Neural cell (in vitro differentiated cells): Measurements from ENCODE around the gene LRGUK. TPM values are rescaled to one million over a fixed set of nuclear protein-coding genes. Genes with fewer than 3 reads are reported as not detected.

Experiments used
- H2AFZ ChIP-seq: fragments of 200-600, 300-800 bp; sonication (generic), shearing (Covaris generic); 2 replicates; pipeline ENCODE4 v1.6.0; 2014; ENCODE audit warnings: low read depth, mild to moderate bottlenecking, antibody characterized with exemption, low read length, moderate library complexity
- H3F3A ChIP-seq: fragments of 200-600 bp; shearing (Covaris generic); 2 replicates; pipeline ENCODE4 v1.6.1; 2016; ENCODE audit warnings: mild to moderate bottlenecking, moderate library complexity, mixed read lengths, antibody characterized with exemption, low read length; ENCODE audit not compliant: insufficient read depth, poor library complexity, severe bottlenecking
- H3K27ac ChIP-seq: fragments of 200-600, 300-800 bp; sonication (generic), shearing (Covaris generic); 2 replicates; pipeline ENCODE4 v1.5.1; 2014; ENCODE audit warnings: mild to moderate bottlenecking, low read length, moderate library complexity
- H3K27me3 ChIP-seq: fragments of 300-800, 200-600 bp; sonication (generic), shearing (Covaris generic); 2 replicates; pipeline ENCODE4 v1.6.0; 2014; ENCODE audit warnings: mild to moderate bottlenecking, low read depth, low read length, moderate library complexity; ENCODE audit not compliant: insufficient read depth
- H3K36me3 ChIP-seq: fragments of 300-800, 200-600 bp; sonication (generic), shearing (Covaris generic); 2 replicates; pipeline ENCODE4 v1.5.1; 2014; ENCODE audit warnings: mild to moderate bottlenecking, antibody characterized with exemption, low read length, moderate library complexity; ENCODE audit not compliant: insufficient read depth
- H3K4me2 ChIP-seq: fragments of 300-800, 200-600 bp; sonication (generic), shearing (Covaris generic); 2 replicates; pipeline ENCODE4 v1.6.0; 2014; ENCODE audit warnings: mild to moderate bottlenecking, low read length
- H3K4me3 ChIP-seq: fragments of 300-800, 200-600 bp; sonication (generic), shearing (Covaris generic); 2 replicates; pipeline ENCODE4 v1.5.1; 2014; ENCODE audit warnings: mild to moderate bottlenecking, low read length, moderate library complexity
- H3K79me2 ChIP-seq: fragments of 200-600 bp; shearing (Covaris generic); replicated peaks from 2 replicates; pipeline ENCODE4 v1.6.0; 2014; ENCODE audit warnings: mild to moderate bottlenecking, low read length, moderate library complexity; ENCODE audit not compliant: insufficient read depth
- H3K9ac ChIP-seq: fragments of 300-800, 200-600 bp; sonication (generic), shearing (Covaris generic); 2 replicates; pipeline ENCODE4 v1.6.1; 2016; ENCODE audit warnings: mild to moderate bottlenecking, low read length, mixed read lengths
- H3K9me2 ChIP-seq: fragments of 200-600 bp; shearing (Covaris generic); 2 replicates; pipeline ENCODE4 v1.6.1; 2016; ENCODE audit warnings: mild to moderate bottlenecking, low read length, mixed read lengths; ENCODE audit not compliant: insufficient read depth
- H3K9me3 ChIP-seq: fragments of 200-600, 300-800 bp; sonication (generic), shearing (Covaris generic); 2 replicates; pipeline ENCODE4 v1.6.1; 2016; ENCODE audit warnings: mild to moderate bottlenecking, mixed run types, low read length, moderate library complexity, mixed read lengths
- H4K20me1 ChIP-seq: fragments of 200-600 bp; shearing (Covaris generic); 2 replicates; pipeline ENCODE4 v1.6.1; 2016; ENCODE audit warnings: mild to moderate bottlenecking, mixed run types; ENCODE audit not compliant: insufficient read depth
- EP300 ChIP-seq: fragments of 450-650 bp; conservative IDR thresholded peaks from 2 replicates; pipeline ENCODE4 v1.6.1; 2014; ENCODE audit warnings: antibody characterized with exemption, mild to moderate bottlenecking, moderate library complexity; ENCODE audit not compliant: poor library complexity, severe bottlenecking
- EZH2 ChIP-seq: fragments of 200-600, 300-800 bp; shearing (Covaris generic), sonication (generic); IDR thresholded peaks from 2 replicates; pipeline ENCODE4 v1.6.1; 2014; ENCODE audit warnings: antibody characterized with exemption, low read length, borderline replicate concordance, mild to moderate bottlenecking; ENCODE audit not compliant: insufficient read depth, poor library complexity, severe bottlenecking
- MXI1 ChIP-seq: fragments of 450-650 bp; conservative IDR thresholded peaks from 2 replicates; pipeline ENCODE4 v1.6.1; 2014; ENCODE audit warnings: antibody characterized with exemption, mild to moderate bottlenecking; ENCODE audit not compliant: poor library complexity, severe bottlenecking
- POLR2AphosphoS5 ChIP-seq: IDR thresholded peaks from 2 replicates; pipeline ENCODE4 v1.6.1; 2012
- RAD21 ChIP-seq: fragments of 450-650 bp; conservative IDR thresholded peaks from 2 replicates; pipeline ENCODE4 v1.6.1; 2014; ENCODE audit warnings: antibody characterized with exemption, mild to moderate bottlenecking, moderate library complexity
- SMC3 ChIP-seq: fragments of 450-650 bp; conservative IDR thresholded peaks from 2 replicates; pipeline ENCODE4 v1.6.1; 2014; ENCODE audit warnings: antibody characterized with exemption, mild to moderate bottlenecking, moderate library complexity; ENCODE audit not compliant: poor library complexity
- TAF1 ChIP-seq: IDR thresholded peaks from 2 replicates; pipeline ENCODE4 v1.6.1; 2012; ENCODE audit warnings: low read depth
- polyA plus RNA-seq: library from polyadenylated mRNA; depleted of rRNA; stranded (reverse); fragments of >200 nt; gene quantifications from 2 replicates; pipeline ENCODE4 v1.2.3, GENCODE V29; 2014
- TF ChIP-seq, protein P1 (sequence below): IDR thresholded peaks from 2 replicates; pipeline ENCODE4 v1.6.1; 2012; ENCODE audit warnings: borderline replicate concordance
- TF ChIP-seq, protein P2 (sequence below): fragments of 450-650 bp; IDR thresholded peaks from 2 replicates; pipeline ENCODE4 v1.5.1; 2014; ENCODE audit warnings: antibody characterized with exemption, mild to moderate bottlenecking, moderate library complexity; ENCODE audit not compliant: poor library complexity, severe bottlenecking

LRGUK gene
- polyA plus RNA-seq, 1 donor from 2014 or later, result 4.9 TPM

DNA sequence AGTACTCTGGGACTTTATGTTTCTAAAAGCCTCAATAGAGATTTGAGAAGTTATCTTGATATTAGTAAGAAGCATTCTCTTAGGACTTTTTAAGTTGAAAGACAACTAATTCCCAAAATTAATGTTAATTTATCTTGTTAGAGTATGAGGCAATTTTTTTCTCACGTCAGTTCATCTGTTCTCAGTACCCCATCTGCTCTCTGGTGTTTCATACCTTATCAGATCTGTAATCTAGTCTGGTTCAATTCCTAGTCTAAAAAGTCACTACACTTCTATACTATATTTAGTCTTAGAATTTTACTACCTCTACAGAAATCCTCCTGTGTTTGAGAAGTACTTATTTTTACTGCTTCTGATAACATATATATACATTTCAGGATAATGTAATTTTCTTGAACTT, 66.1 kb downstream of the LRGUK start:
- no peak overlapping the region for H2AFZ ChIP-seq
- TF ChIP-seq, protein P1, sequence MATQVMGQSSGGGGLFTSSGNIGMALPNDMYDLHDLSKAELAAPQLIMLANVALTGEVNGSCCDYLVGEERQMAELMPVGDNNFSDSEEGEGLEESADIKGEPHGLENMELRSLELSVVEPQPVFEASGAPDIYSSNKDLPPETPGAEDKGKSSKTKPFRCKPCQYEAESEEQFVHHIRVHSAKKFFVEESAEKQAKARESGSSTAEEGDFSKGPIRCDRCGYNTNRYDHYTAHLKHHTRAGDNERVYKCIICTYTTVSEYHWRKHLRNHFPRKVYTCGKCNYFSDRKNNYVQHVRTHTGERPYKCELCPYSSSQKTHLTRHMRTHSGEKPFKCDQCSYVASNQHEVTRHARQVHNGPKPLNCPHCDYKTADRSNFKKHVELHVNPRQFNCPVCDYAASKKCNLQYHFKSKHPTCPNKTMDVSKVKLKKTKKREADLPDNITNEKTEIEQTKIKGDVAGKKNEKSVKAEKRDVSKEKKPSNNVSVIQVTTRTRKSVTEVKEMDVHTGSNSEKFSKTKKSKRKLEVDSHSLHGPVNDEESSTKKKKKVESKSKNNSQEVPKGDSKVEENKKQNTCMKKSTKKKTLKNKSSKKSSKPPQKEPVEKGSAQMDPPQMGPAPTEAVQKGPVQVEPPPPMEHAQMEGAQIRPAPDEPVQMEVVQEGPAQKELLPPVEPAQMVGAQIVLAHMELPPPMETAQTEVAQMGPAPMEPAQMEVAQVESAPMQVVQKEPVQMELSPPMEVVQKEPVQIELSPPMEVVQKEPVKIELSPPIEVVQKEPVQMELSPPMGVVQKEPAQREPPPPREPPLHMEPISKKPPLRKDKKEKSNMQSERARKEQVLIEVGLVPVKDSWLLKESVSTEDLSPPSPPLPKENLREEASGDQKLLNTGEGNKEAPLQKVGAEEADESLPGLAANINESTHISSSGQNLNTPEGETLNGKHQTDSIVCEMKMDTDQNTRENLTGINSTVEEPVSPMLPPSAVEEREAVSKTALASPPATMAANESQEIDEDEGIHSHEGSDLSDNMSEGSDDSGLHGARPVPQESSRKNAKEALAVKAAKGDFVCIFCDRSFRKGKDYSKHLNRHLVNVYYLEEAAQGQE, result no peak
- TF ChIP-seq EZH2, result no peak
- TF ChIP-seq TAF1, result no peak
- TF ChIP-seq RAD21, result no peak
- TF ChIP-seq SMC3, result no peak
- TF ChIP-seq, protein P2, sequence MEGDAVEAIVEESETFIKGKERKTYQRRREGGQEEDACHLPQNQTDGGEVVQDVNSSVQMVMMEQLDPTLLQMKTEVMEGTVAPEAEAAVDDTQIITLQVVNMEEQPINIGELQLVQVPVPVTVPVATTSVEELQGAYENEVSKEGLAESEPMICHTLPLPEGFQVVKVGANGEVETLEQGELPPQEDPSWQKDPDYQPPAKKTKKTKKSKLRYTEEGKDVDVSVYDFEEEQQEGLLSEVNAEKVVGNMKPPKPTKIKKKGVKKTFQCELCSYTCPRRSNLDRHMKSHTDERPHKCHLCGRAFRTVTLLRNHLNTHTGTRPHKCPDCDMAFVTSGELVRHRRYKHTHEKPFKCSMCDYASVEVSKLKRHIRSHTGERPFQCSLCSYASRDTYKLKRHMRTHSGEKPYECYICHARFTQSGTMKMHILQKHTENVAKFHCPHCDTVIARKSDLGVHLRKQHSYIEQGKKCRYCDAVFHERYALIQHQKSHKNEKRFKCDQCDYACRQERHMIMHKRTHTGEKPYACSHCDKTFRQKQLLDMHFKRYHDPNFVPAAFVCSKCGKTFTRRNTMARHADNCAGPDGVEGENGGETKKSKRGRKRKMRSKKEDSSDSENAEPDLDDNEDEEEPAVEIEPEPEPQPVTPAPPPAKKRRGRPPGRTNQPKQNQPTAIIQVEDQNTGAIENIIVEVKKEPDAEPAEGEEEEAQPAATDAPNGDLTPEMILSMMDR, result no peak
- no peak for TF ChIP-seq POLR2AphosphoS5
- TF ChIP-seq EP300, result no peak
- no peak for TF ChIP-seq MXI1

DNA sequence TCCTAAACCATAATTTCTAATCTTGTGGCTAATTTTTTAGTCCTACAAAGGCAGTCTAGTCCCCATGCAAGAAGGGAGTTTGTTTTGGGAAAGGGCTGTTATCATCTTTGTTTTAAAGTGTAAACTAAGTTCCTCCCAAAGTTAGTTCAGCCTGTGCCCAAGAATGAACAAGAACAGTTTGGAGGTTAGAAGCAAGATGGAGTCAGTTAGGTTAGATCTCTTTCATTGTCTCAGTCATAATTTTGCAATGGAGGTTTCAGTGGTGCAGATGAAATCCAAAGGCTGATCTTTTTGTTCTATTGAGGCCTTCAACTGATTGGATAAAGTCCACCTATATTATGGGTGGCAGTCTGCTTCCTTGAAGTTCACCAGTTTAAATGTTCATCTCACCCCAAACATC, 68.1 kb downstream of the LRGUK start:
- Histone ChIP-seq H3K4me2 (no peak overlapping the region), H3K4me3 (no peak overlapping the region), H2AFZ (no peak overlapping the region), H3K36me3 (no peaks in the 10 kb centered on the region), H3K27ac (no peak overlapping the region), H3K9ac (no peak overlapping the region), H3K9me2 (no peaks in the 10 kb centered on the region), H3K79me2 (no peaks in the 10 kb centered on the region), H3K27me3 (no peaks in the 10 kb centered on the region), H3K9me3 (no peaks in the 10 kb centered on the region), H3F3A (no peaks in the 10 kb centered on the region), H4K20me1 (no peaks in the 10 kb centered on the region)
- no peak for TF ChIP-seq TAF1
- no peak for TF ChIP-seq POLR2AphosphoS5
- no peak for TF ChIP-seq RAD21
- TF ChIP-seq MXI1, result no peak
- TF ChIP-seq, protein P2, result no peak
- no peak for TF ChIP-seq EZH2
- TF ChIP-seq, protein P1, result no peak
- TF ChIP-seq SMC3, result no peak
- no peak for TF ChIP-seq EP300

More for the DNA sequence above, 66.1 kb downstream of the LRGUK start:
- H3K4me3 ChIP-seq, result no peak overlapping the region
- no peaks in the 10 kb centered on the region for H3F3A ChIP-seq
- no peaks in the 10 kb centered on the region for H4K20me1 ChIP-seq
- H3K9ac ChIP-seq, result no peak overlapping the region
- H3K36me3 ChIP-seq, result no peaks in the 10 kb centered on the region
- H3K4me2 ChIP-seq, result no peak overlapping the region
- H3K27me3 ChIP-seq, result no peaks in the 10 kb centered on the region
- no peaks in the 10 kb centered on the region for H3K9me3 ChIP-seq
- H3K79me2 ChIP-seq, result no peaks in the 10 kb centered on the region
- H3K9me2 ChIP-seq, result no peaks in the 10 kb centered on the region
- no peak overlapping the region for H3K27ac ChIP-seq
